Measurements from ENCODE around the gene CHD1L.
"Not testable (repeated sequence)": the region's sequence is repeated elsewhere in the genome, so short reads cannot be mapped to it uniquely, and the experiment has no call there.

The CHD1L gene

GRCh38 chr1:147233903-147234302 is 8.6 kb upstream of the CHD1L start:
- not testable (repeated sequence) for DNase-seq (ENCODE audit: low read depth in 2 of 2)

DNA sequence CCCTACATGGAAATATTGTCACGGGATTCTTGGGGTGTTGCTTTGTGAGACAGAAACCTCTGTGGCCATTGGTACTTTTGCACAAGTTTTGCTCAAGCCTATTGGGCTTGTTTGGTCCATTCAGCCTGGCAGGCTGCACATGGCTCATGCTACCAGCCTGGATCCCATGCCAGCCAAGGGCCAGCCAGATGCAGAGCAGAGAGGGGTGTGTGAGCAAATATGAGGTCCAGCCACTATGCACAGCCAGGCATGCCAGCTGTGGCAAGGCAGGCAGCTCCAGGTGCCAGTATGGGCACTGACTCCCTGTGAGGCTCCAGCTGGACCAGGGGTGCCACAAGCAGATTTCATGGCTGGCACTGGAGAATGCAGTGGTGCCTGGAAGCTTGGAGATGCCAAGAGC is 6.7 kb upstream of the CHD1L start:
- no peak for DNase-seq (ENCODE audit: low read depth in 2 of 2)

DNA sequence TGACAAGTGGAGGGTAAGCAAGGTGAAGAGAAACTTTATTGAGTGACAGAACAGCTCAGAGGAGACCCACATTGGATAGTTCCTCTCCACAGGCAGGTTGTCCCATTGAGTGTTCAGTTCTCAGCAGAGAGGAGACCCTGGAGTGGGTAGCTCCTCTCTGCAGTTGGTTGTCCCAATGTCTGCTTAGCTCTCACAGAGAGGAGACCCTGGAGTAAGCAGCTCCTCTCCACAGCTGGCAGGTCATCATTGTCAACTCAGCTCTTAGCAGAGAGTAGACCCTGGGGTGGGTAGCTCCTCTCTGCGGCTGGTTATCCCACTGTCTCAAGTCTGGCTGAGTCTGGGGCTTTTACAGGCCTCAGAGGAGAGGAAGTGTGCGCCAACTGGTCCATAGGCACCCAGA is 6.0 kb upstream of the CHD1L start:
- no peak for DNase-seq (ENCODE audit: low read depth in 2 of 2)

DNA sequence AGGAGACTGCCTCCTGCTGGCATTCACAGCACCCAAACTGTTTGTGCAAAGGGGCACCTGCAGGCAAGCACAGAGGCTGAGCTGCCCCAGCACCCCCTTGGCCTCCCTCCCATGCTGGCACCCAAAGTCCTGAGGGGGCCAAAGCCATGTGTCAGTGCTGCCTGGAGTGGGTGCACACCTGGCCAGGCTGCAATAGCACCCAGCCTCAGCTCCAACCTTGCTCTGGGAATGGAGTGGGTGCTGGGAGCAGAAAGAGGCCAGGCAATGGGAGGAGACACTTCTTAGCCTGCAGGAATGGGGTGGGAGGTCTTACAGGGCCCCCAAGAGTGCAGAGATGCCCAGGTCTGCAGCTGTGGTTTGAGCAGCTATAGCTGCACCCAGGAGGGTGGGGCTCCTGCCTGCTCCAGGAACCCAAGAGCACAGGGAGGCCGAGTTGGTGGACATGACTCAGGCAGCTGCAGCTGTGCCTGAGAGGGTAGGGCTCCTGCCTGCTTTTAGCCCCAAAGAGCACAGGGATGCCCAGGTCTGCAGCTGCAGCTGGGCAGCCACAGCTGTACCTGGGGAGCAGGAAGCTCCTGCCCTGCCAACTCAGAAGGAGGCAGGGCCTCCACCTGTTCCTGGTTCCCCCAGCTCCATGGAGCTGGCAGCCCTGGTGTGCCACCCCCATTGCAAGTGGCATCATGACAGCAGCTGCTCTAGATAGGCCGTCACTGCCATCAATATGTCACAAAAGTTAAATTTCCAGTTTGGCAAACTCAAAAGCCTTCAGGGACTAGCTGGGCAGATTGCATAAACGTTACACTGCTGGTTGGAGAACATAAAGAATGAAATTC is 5.3 kb upstream of the CHD1L start:
- no peak for DNase-seq (ENCODE audit: low read depth in 2 of 2)

DNA sequence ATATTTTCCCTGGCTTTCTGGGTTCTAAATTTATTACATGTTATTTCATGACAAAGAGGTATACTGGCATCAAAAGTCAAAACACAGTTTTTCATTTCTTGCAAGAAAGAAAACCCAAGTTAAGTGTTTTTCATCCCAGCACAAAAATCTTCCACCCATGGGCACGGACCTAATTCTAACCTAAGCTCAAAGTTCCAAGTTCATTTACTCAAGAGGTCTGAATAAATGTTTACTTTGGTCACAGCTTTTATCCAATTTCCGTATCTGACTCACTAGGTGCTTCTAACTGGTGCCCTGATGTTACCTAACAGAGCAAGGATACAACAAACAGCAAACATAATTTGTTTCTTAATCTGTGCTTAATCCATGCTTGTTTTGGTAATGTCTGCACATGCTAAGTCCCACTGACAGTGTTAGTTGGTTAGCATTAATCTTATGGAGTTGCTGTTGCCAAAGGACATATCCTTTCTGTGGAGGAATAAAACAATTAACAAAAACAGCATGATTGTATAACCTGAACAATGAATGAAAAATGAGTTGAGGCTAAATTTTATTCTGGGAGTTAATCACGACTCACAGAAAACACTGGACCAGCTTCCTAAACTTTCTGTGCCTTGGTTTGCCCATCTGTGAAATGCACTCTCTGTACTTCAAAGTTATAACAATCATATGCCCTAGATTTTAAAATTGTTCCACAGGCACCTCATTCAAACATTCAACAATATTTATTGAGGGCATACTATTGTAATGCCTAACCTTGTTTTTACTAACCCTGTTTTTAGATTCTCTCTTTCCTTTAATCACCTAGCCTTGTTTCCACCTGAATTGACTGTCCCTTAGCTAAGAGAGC is 4.2 kb upstream of the CHD1L start:
- no peak for DNase-seq (ENCODE audit: low read depth in 2 of 2)

- no peak for DNase-seq (ENCODE audit: low read depth in 2 of 2)
These were observed 3.3 kb upstream of the CHD1L start for GRCh38 chr1:147238925-147239820.

GRCh38 chr1:147240131-147240721 is 2.3 kb upstream of the CHD1L start:
- DNase-seq (ENCODE audit: low read depth in 2 of 2), result not testable (repeated sequence)

- no peak for DNase-seq (ENCODE audit: low read depth in 2 of 2)
These were observed 493 bp upstream of the CHD1L start for GRCh38 chr1:147241934-147242448.

DNA sequence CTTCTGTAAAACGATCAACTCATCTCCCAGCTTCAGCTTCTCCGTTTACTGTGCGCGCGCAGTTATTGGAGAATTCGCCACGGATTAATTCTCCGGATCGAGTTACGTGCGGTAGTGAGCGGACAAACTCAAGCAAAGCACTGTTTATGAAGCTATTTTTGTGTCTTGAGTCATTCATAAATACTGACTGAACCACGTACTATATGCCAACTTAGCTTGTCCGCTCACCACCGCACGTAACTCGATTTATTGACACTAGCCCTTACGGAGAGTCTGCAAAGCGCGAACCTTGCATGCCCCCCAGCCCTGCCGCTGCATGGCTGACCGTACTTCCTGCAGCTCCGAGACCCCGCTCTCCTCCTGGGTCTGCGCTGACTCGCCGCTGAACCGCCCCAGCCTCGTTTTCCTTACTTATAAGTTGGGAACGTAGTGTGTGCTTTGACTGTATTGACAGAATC is 773 bp downstream of the CHD1L start:
- peak in 1 of 2 donors; percentile 9 for DNase-seq (ENCODE audit: low read depth in 2 of 2)

DNA sequence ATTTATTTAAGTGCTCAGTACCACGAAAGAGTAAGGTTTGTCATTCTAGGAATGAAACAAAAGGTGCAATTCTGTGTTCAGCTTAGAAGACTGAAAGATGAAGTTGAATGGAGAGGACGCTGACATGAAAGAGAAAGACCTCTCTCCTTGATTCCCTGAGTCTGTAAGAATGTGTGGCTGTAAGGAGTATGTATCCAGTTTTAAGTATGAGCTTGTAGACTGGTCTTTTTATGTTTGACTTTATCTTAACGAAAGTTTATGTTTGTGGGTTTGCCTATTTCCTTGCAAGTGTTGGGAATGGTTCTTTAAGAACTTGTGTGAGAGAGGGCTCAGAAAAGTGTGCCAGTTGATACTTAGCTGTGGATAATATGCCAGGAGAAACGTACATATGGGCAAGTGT is 1.4 kb downstream of the CHD1L start:
- no peak for DNase-seq (ENCODE audit: low read depth in 2 of 2)

DNA sequence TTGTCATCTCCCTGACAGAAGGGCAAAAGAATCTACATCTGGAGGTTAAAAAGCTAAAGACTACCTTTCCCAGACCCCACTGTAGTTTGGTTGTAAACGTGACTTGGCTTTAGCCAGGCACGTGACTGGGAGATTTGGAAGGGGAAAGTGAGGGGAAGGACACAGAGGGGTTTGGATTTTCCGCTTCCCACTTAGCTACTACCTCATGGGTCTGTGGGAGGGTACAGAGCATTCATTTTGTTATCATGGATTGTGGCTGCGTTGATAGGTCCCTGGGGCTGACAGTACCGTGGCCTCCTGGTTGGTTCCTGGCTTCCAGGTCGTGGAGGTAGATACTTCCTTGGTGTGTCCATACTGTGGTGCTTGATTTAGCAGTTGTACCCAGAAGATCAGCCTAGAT is 2.6 kb downstream of the CHD1L start:
- DNase-seq (ENCODE audit: low read depth in 2 of 2), result no peak

- no peak for DNase-seq (ENCODE audit: low read depth in 2 of 2)
These were observed 3.1 kb downstream of the CHD1L start for GRCh38 chr1:147245586-147246021.

GRCh38 chr1:147246044-147246690 is 3.7 kb downstream of the CHD1L start:
- DNase-seq (ENCODE audit: low read depth in 2 of 2), result no peak

DNA sequence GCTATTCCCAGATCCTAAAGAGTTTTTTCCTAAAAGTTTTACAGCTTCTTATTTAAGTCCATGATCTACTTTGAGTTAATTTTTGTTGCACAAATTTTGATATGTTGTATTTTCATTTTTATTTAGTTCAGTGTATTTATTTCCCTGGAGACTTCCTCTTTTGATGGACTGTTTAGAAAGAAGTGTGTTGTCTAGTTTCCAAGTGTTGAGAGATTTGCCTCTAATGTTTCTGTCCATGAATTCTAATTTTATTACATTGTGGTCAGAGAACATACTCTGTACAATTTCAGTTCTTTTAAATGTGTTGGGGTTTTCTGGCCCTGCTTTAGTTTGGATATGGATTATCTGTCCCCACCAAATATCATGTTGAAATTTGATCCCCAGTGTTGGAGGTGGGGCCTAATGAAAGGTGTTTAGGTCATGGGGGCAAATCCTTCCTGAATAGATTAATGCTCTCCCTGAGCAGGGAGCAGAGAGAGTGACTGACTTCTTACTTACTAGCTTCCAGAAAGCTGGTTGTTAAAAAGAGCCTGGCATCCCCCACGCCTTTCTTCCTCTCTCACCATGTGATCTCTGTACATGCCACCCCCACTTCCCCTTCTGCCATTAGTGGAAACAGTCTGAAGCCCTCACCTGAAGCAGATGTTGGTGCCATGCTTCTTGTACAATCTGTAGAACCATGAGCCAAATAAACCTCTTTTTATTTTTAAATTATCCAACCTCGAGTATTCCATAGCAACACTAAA is 4.6 kb downstream of the CHD1L start:
- no peak for DNase-seq (ENCODE audit: low read depth in 2 of 2)

- DNase-seq (ENCODE audit: low read depth in 2 of 2), result no peak
These were observed 5.3 kb downstream of the CHD1L start for GRCh38 chr1:147247656-147248238.

DNA sequence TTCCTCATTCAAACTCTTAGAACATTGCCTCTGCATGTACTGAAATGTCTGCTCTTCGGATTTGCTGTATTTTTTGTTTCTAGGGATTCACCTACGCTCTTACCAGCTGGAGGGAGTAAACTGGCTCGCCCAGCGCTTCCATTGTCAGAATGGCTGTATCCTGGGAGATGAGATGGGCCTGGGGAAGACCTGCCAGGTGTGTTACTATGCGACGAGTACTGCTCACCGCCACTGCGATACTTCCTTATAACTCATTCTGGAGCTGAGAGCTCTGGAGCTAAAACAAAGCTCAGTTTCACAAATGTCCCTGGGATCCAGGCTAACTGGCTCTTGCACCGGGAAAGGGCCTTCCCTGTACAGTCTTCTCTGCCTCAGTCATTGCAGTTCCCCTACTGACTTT is 10.1 kb downstream of the CHD1L start:
- no peak for DNase-seq (ENCODE audit: low read depth in 2 of 2)

DNA sequence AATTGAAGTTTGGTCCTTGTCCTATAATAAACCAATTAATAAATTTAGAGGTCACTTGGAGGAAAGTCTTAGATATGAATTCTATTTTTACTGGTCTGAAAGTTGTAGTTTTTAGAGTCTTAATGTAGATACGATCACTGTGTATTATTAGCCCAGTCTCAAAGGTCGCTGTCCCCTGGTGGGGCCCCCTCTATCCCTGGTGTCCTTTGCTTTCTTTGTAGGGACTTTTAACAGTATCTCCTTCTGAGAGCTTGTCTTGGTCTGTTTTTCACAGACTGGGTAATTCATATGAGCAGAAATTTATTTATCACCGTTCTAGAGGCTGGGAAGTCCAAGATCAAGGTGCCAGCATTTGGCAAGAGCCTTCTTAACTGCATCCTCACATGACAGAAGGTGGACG is 18.5 kb downstream of the CHD1L start:
- no peak for DNase-seq (ENCODE audit: low read depth in 2 of 2)

DNA sequence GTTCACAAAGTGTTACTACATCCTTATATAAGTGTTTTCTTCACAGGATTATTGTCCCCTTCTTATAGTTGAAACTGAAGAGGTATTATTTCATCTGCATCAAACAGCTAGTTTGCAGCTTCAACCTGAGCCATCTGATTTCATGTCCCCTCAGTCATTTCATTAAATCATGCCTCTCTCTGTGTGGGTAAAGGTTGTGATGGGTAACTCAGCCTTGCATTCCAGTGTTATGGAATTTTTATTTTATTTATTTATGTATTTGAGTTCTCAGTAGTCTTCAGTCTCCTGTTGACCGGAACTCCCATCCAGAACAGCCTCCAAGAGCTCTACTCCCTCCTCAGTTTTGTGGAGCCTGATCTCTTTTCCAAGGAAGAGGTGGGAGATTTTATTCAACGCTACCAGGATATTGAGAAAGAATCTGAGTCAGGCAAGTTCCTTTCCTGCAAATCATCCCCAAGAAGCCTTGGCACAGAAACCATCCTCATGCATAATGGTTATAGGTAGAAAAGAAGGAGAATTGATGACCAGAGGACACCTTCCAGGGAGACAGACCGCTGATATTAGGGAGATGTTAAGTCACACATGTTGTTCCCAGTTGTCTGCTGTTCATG is 21.8 kb downstream of the CHD1L start:
- DNase-seq (ENCODE audit: low read depth in 2 of 2), result no peak

DNA sequence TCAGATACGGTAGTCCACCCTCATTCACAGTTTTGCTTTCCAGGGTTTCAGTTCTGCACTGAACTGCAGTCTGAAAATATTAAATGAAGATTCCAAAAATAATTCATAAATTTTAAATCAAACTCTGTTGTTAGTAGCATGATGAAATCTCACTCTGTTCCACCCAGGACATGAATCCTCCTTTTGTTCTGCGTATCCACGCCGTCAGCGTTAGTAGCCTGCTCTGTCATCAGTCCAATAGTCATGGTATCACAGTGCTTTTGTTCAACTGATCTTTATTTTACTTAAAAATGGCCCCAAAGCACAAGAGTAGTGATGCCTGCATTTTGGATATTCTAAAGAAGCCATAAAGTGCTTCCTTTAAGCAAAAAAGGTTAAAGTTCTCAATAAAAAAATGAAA is 23.9 kb downstream of the CHD1L start:
- DNase-seq (ENCODE audit: low read depth in 2 of 2), result no peak

Data from stimulated activated CD8-positive, alpha-beta memory T cell treated with anti-CD3 and anti-CD28 coated beads, Interleukin-2, amount 100 ng/mL, for 48 hours (primary cell).